ENCODE measurements around the gene NBEA.

- TF ChIP-seq CTCF (IDR thresholded peaks at IDR 0.05): no peak
- TF ChIP-seq POLR2AphosphoS5 (IDR thresholded peaks at IDR 0.05; ENCODE audit: insufficient read depth in 1 of 2, low read depth in 1 of 2): no peak
Observed at GRCh38 chr13:35603593-35604285, 661.7 kb downstream of the NBEA start.

Measured in vagina (tissue), 2 donors.